ENCODE results near the gene NR6A1. TPM values are rescaled to one million over a fixed set of nuclear protein-coding genes. Genes with fewer than 3 reads are reported as not detected.

The NR6A1 gene
- total RNA-seq, 2 experiments from 2014 or later, result 0.74 to 1.1 TPM

GRCh38 chr9:124497441-124497840 is 273.7 kb downstream of the NR6A1 start:
- H3K9me3 Mint-ChIP-seq, result no peaks in the 10 kb centered on the region
- DNase-seq (no peak), ATAC-seq (no peak)
- no peak overlapping the region for H3K4me3 Mint-ChIP-seq
- no peak for TF ChIP-seq CTCF (IDR thresholded peaks at IDR 0.05)
- ChIA-PET CTCF (interaction anchor here (2.2 kb wide), 1 partner anchor 40 kb away, joined by 10 read pairs; no protein-coding TSS in a partner anchor), POLR2A (interaction anchor here (0.6 kb wide), 1 partner anchor 1490 kb away, joined by 5 read pairs; no protein-coding TSS in a partner anchor)
- intact Hi-C loops (cut with micrococcal nuclease), result no loop called here
- H3K27me3 Mint-ChIP-seq, result peaks cover 5% of the 10 kb centered on the region
- no peaks in the 10 kb centered on the region for H3K36me3 Mint-ChIP-seq (ENCODE audit: low read depth)
- no peak overlapping the region for H3K27ac Mint-ChIP-seq
- H3K4me1 Mint-ChIP-seq (ENCODE audit: low read depth), result peaks cover 39% of the 10 kb centered on the region

- Mint-ChIP-seq H3K4me1 (ENCODE audit: low read depth) (peaks cover 39% of the 10 kb centered on the region), H3K36me3 (ENCODE audit: low read depth) (no peaks in the 10 kb centered on the region), H3K9me3 (no peaks in the 10 kb centered on the region), H3K27ac (no peak overlapping the region), H3K27me3 (no peaks in the 10 kb centered on the region), H3K4me3 (no peak overlapping the region)
- ChIA-PET CTCF (interaction anchor here (1.5 kb wide), 1 partner anchor 78 kb away, joined by 5 read pairs; no protein-coding TSS in a partner anchor), POLR2A (no interaction called here)
- intact Hi-C loops (cut with micrococcal nuclease), result no loop called here
- TF ChIP-seq CTCF (IDR thresholded peaks at IDR 0.05), result no peak
- DNase-seq (no peak), ATAC-seq (no peak)
These were observed 274.6 kb downstream of the NR6A1 start for GRCh38 chr9:124496463-124496862.

- Mint-ChIP-seq H3K27me3 (no peaks in the 10 kb centered on the region), H3K4me3 (no peak overlapping the region), H3K4me1 (ENCODE audit: low read depth) (peaks cover 39% of the 10 kb centered on the region), H3K27ac (peak overlapping the region; percentile 19), H3K36me3 (ENCODE audit: low read depth) (no peaks in the 10 kb centered on the region), H3K9me3 (no peaks in the 10 kb centered on the region)
- peak; percentile 31 for ATAC-seq
- ChIA-PET CTCF (interaction anchor here (1.5 kb wide), 1 partner anchor 78 kb away, joined by 5 read pairs; no protein-coding TSS in a partner anchor), POLR2A (no interaction called here)
- intact Hi-C loops (cut with micrococcal nuclease), result no loop called here
- DNase-seq, result peak; percentile 39
- TF ChIP-seq CTCF (IDR thresholded peaks at IDR 0.05), result no peak
These were observed 275.0 kb downstream of the NR6A1 start for GRCh38 chr9:124496075-124496449.

GRCh38 chr9:124495126-124496074 is 275.7 kb downstream of the NR6A1 start:
- intact Hi-C loops (cut with micrococcal nuclease), result no loop called here
- TF ChIP-seq CTCF (IDR thresholded peaks at IDR 0.05), result no peak
- Mint-ChIP-seq H3K9me3 (no peaks in the 10 kb centered on the region), H3K4me1 (ENCODE audit: low read depth) (peaks cover 35% of the 10 kb centered on the region), H3K4me3 (no peak overlapping the region), H3K36me3 (ENCODE audit: low read depth) (no peaks in the 10 kb centered on the region), H3K27me3 (no peaks in the 10 kb centered on the region), H3K27ac (peak overlapping the region; percentile 19)
- ATAC-seq, result no peak
- ChIA-PET POLR2A (no interaction called here), CTCF (interaction anchor here (1.5 kb wide), 1 partner anchor 77 kb away, joined by 5 read pairs; no protein-coding TSS in a partner anchor)
- no peak for DNase-seq
